Naive thymus-derived CD4-positive, alpha-beta T cell (primary cell): Measurements from ENCODE around the gene PLPP3. TPM values are rescaled to one million over a fixed set of nuclear protein-coding genes. Genes with fewer than 3 reads are reported as not detected.

ENCODE experiments used
- ATAC-seq: fragments of 150-1000 bp; cut with Tn5 transposase; 2 replicates; pipeline ENCODE4 v1.10.0; 2021; ENCODE audit warnings: mild to moderate bottlenecking, moderate library complexity
- CTCF ChIA-PET: fragments of 350-600 bp; sonication (Branson Sonifier 250); formaldehyde crosslinking; loops from one replicate; lab custom pipeline; 2021; ENCODE audit warnings: antibody characterized with exemption; lab: Charles Lee
- POLR2A ChIA-PET: fragments of 350-600 bp; sonication (Branson Sonifier 250); formaldehyde crosslinking; loops from one replicate; lab custom pipeline; 2021; ENCODE audit warnings: antibody characterized with exemption, inconsistent platforms; lab: Charles Lee
- DNase-seq, 9 donors: peaks; one replicate each; pipeline versions ENCODE4 v3.0.0 to v3.0.0-alpha.2; 2020 to 2022; ENCODE audit warnings: mixed read lengths in 1 of 9
- H3K27ac ChIP-seq: one replicate; pipeline ENCODE4 v1.7.0; 2013; ENCODE audit warnings: mild to moderate bottlenecking, low read depth, low read length, moderate library complexity
- H3K27me3 ChIP-seq, 2 donors: one replicate each; pipeline ENCODE4 v1.7.0; 2013; ENCODE audit warnings: low read length in 2 of 2, mild to moderate bottlenecking in 2 of 2, moderate library complexity in 2 of 2; ENCODE audit not compliant: control insufficient read depth in 2 of 2, insufficient read depth in 2 of 2
- H3K36me3 ChIP-seq, 3 experiments: 1 replicate in 2 of 3; 2 replicates in 1 of 3; pipeline ENCODE4 v1.7.0; 2013; ENCODE audit warnings: low read length in 3 of 3, mild to moderate bottlenecking in 3 of 3, moderate library complexity in 1 of 3; ENCODE audit not compliant: insufficient read depth in 3 of 3, control insufficient read depth in 2 of 3
- H3K4me1 ChIP-seq, 2 donors: one replicate each; pipeline ENCODE4 v1.7.0; 2013; ENCODE audit warnings: low read length in 2 of 2, mild to moderate bottlenecking in 2 of 2, moderate library complexity in 1 of 2; ENCODE audit not compliant: control insufficient read depth in 2 of 2, insufficient read depth in 2 of 2
- H3K4me3 ChIP-seq: 2 replicates; pipeline ENCODE4 v1.7.0; 2013; ENCODE audit warnings: mild to moderate bottlenecking, low read length
- H3K9me3 ChIP-seq, 3 experiments: 1 replicate in 2 of 3; 2 replicates in 1 of 3; pipeline ENCODE4 v1.7.0; 2013; ENCODE audit warnings: low read length in 3 of 3; ENCODE audit not compliant: control insufficient read depth in 2 of 3
- H3K27ac Mint-ChIP-seq, 9 donors: one replicate each; pipeline ENCODE4 v1.8.0; 2020 to 2022; ENCODE audit warnings: mixed read lengths in 9 of 9, mild to moderate bottlenecking in 8 of 9, moderate library complexity in 5 of 9, inconsistent platforms in 2 of 9
- H3K27me3 Mint-ChIP-seq, 5 donors: one replicate each; pipeline ENCODE4 v1.8.0; 2021 to 2022; ENCODE audit warnings: mixed read lengths in 5 of 5, mild to moderate bottlenecking in 1 of 5
- H3K36me3 Mint-ChIP-seq, 5 donors: one replicate each; pipeline ENCODE4 v1.8.0; 2020 to 2022; ENCODE audit warnings: mixed read lengths in 5 of 5, mild to moderate bottlenecking in 3 of 5, inconsistent platforms in 1 of 5
- H3K4me1 Mint-ChIP-seq, 7 donors: one replicate each; pipeline ENCODE4 v1.8.0; 2020 to 2022; ENCODE audit warnings: mixed read lengths in 7 of 7, mild to moderate bottlenecking in 3 of 7, inconsistent platforms in 1 of 7
- H3K4me3 Mint-ChIP-seq, 10 donors: one replicate each; pipeline ENCODE4 v1.8.0; 2020 to 2022; ENCODE audit warnings: mild to moderate bottlenecking in 10 of 10, mixed read lengths in 10 of 10, moderate library complexity in 6 of 10, inconsistent platforms in 2 of 10
- H3K9me3 Mint-ChIP-seq, 11 donors: one replicate each; pipeline ENCODE4 v1.8.0; 2020 to 2022; ENCODE audit warnings: mixed read lengths in 11 of 11, mild to moderate bottlenecking in 4 of 11, inconsistent platforms in 1 of 11, moderate library complexity in 1 of 11
- intact Hi-C, 2 donors: fragments of 100-400 bp; cut with micrococcal nuclease; formaldehyde crosslinking; loops; one replicate each; pipeline ENCODE4 v1.15.1; 2023
- polyA plus RNA-seq, 2 donors: library from polyadenylated mRNA; unstranded; fragments of 300-500 nt; fragmentation: Illumina TruSeq; gene quantifications; one replicate each; pipeline ENCODE4 v1.2.3, GENCODE V29; 2021
- total RNA-seq, 6 experiments: library from RNA in 5 of 6; stranded (reverse) in 5 of 6; gene quantifications; 1 replicate in 5 of 6; 2 replicates in 1 of 6; pipeline ENCODE4 v1.2.3 and lab custom pipeline; 2021 to 2026

The PLPP3 gene
- total and polyA plus RNA-seq, 7 experiments from 2014 or later: 0.16 to 0.30 TPM; not detected in 5

GRCh38 chr1:56535362-56535761 lies 44.0 kb downstream of the PLPP3 start:
- no peak overlapping the region for H3K4me3 ChIP-seq
- CTCF ChIA-PET: no interaction called here
- H3K27ac ChIP-seq: no peak overlapping the region
- Mint-ChIP-seq H3K4me1 (no peaks in the 10 kb centered on the region), H3K27me3 (peaks cover 0 to 19% (median 6%) of the 10 kb centered on the region in 5 donors), H3K9me3 (peaks cover 0 to 3% (median 0%) of the 10 kb centered on the region in 11 donors), H3K36me3 (no peaks in the 10 kb centered on the region), H3K27ac (no peak overlapping the region), H3K4me3 (no peak overlapping the region)
- no peaks in the 10 kb centered on the region for H3K9me3 ChIP-seq
- DNase-seq (no peak), ATAC-seq (no peak)
- intact Hi-C loops: no loop called here
- POLR2A ChIA-PET: no interaction called here
- no peaks in the 10 kb centered on the region for H3K27me3 ChIP-seq
- no peaks in the 10 kb centered on the region for H3K36me3 ChIP-seq
- H3K4me1 ChIP-seq: no peaks in the 10 kb centered on the region

- Mint-ChIP-seq H3K4me3 (no peak overlapping the region), H3K36me3 (no peaks in the 10 kb centered on the region), H3K27ac (no peak overlapping the region), H3K4me1 (no peaks in the 10 kb centered on the region), H3K27me3 (peaks cover 0 to 19% (median 6%) of the 10 kb centered on the region in 5 donors), H3K9me3 (peaks cover 0 to 2% (median 0%) of the 10 kb centered on the region in 11 donors)
- ATAC-seq: no peak
- H3K36me3 ChIP-seq: no peaks in the 10 kb centered on the region
- H3K9me3 ChIP-seq: no peaks in the 10 kb centered on the region
- CTCF ChIA-PET: no interaction called here
- DNase-seq: no peak
- H3K27ac ChIP-seq: no peak overlapping the region
- no peaks in the 10 kb centered on the region for H3K27me3 ChIP-seq
- H3K4me3 ChIP-seq: no peak overlapping the region
- POLR2A ChIA-PET: no interaction called here
- intact Hi-C loops: no loop called here
- no peaks in the 10 kb centered on the region for H3K4me1 ChIP-seq
Observed at GRCh38 chr1:56534130-56534651, 45.2 kb downstream of the PLPP3 start.

GRCh38 chr1:56533621-56534020 lies 45.7 kb downstream of the PLPP3 start:
- CTCF ChIA-PET: no interaction called here
- Mint-ChIP-seq H3K4me3 (no peak overlapping the region), H3K4me1 (no peaks in the 10 kb centered on the region), H3K27me3 (peaks cover 0 to 19% (median 6%) of the 10 kb centered on the region in 5 donors), H3K36me3 (no peaks in the 10 kb centered on the region), H3K27ac (no peak overlapping the region), H3K9me3 (peaks cover 0 to 2% (median 0%) of the 10 kb centered on the region in 11 donors)
- DNase-seq (no peak), ATAC-seq (no peak)
- Histone ChIP-seq H3K36me3 (no peaks in the 10 kb centered on the region), H3K27ac (no peak overlapping the region), H3K4me1 (no peaks in the 10 kb centered on the region), H3K27me3 (no peaks in the 10 kb centered on the region), H3K4me3 (no peak overlapping the region), H3K9me3 (no peaks in the 10 kb centered on the region)
- POLR2A ChIA-PET: no interaction called here
- intact Hi-C loops: no loop called here

GRCh38 chr1:56533197-56533596 lies 46.2 kb downstream of the PLPP3 start:
- no peak overlapping the region for H3K4me3 Mint-ChIP-seq
- intact Hi-C loops: no loop called here
- POLR2A ChIA-PET: no interaction called here
- peaks cover 0 to 19% (median 7%) of the 10 kb centered on the region in 5 donors for H3K27me3 Mint-ChIP-seq
- H3K4me1 ChIP-seq: no peaks in the 10 kb centered on the region
- no peak for ATAC-seq
- H3K9me3 ChIP-seq: no peaks in the 10 kb centered on the region
- H3K4me3 ChIP-seq: no peak overlapping the region
- peaks cover 0 to 2% (median 0%) of the 10 kb centered on the region in 11 donors for H3K9me3 Mint-ChIP-seq
- DNase-seq: no peak
- H3K36me3 Mint-ChIP-seq: no peaks in the 10 kb centered on the region
- H3K27me3 ChIP-seq: no peaks in the 10 kb centered on the region
- CTCF ChIA-PET: no interaction called here
- no peak overlapping the region for H3K27ac ChIP-seq
- H3K36me3 ChIP-seq: no peaks in the 10 kb centered on the region
- H3K27ac Mint-ChIP-seq: no peak overlapping the region
- no peaks in the 10 kb centered on the region for H3K4me1 Mint-ChIP-seq

- Mint-ChIP-seq H3K36me3 (no peaks in the 10 kb centered on the region), H3K4me3 (no peak overlapping the region), H3K9me3 (peaks cover 0 to under 1% (median 0%) of the 10 kb centered on the region in 11 donors), H3K27me3 (peaks cover 0 to 17% (median 10%) of the 10 kb centered on the region in 5 donors), H3K27ac (no peak overlapping the region), H3K4me1 (no peaks in the 10 kb centered on the region)
- no peak for ATAC-seq
- no peaks in the 10 kb centered on the region for H3K36me3 ChIP-seq
- DNase-seq: no peak
- ChIA-PET CTCF (no interaction called here), POLR2A (no interaction called here)
- no peaks in the 10 kb centered on the region for H3K27me3 ChIP-seq
- no peak overlapping the region for H3K27ac ChIP-seq
- H3K4me3 ChIP-seq: no peak overlapping the region
- intact Hi-C loops: no loop called here
- H3K9me3 ChIP-seq: no peaks in the 10 kb centered on the region
- no peaks in the 10 kb centered on the region for H3K4me1 ChIP-seq
Observed at GRCh38 chr1:56532350-56532683, 47.0 kb downstream of the PLPP3 start.

GRCh38 chr1:56531624-56532349 lies 47.6 kb downstream of the PLPP3 start:
- Mint-ChIP-seq H3K36me3 (no peaks in the 10 kb centered on the region), H3K4me1 (no peaks in the 10 kb centered on the region), H3K27ac (no peak overlapping the region), H3K27me3 (peaks cover 0 to 14% (median 10%) of the 10 kb centered on the region in 5 donors), H3K9me3 (no peaks in the 10 kb centered on the region), H3K4me3 (no peak overlapping the region)
- Histone ChIP-seq H3K4me3 (no peak overlapping the region), H3K4me1 (no peaks in the 10 kb centered on the region), H3K27me3 (no peaks in the 10 kb centered on the region), H3K9me3 (no peaks in the 10 kb centered on the region), H3K36me3 (no peaks in the 10 kb centered on the region), H3K27ac (no peak overlapping the region)
- DNase-seq (no peak), ATAC-seq (no peak)
- intact Hi-C loops: no loop called here
- CTCF ChIA-PET: no interaction called here
- POLR2A ChIA-PET: no interaction called here

GRCh38 chr1:56529801-56530200 lies 49.6 kb downstream of the PLPP3 start:
- CTCF ChIA-PET: no interaction called here
- no peak for ATAC-seq
- no peak overlapping the region for H3K4me3 ChIP-seq
- intact Hi-C loops: no loop called here
- H3K4me1 ChIP-seq: no peaks in the 10 kb centered on the region
- Mint-ChIP-seq H3K36me3 (no peaks in the 10 kb centered on the region), H3K27ac (no peak overlapping the region), H3K9me3 (no peaks in the 10 kb centered on the region), H3K27me3 (peaks cover 0 to 10% (median 5%) of the 10 kb centered on the region in 5 donors), H3K4me3 (no peak overlapping the region), H3K4me1 (peaks cover 0 to 7% (median 0%) of the 10 kb centered on the region in 7 donors)
- H3K27ac ChIP-seq: no peak overlapping the region
- POLR2A ChIA-PET: no interaction called here
- H3K36me3 ChIP-seq: no peaks in the 10 kb centered on the region
- no peaks in the 10 kb centered on the region for H3K9me3 ChIP-seq
- H3K27me3 ChIP-seq: no peaks in the 10 kb centered on the region
- no peak for DNase-seq
